ENCODE results near the gene SCARB2. TPM values are rescaled to one million over a fixed set of nuclear protein-coding genes. Genes with fewer than 3 reads are reported as not detected.

Gene SCARB2
- total and polyA plus RNA-seq, 12 donors, result 76.6 to 199 (median 105) TPM

DNA sequence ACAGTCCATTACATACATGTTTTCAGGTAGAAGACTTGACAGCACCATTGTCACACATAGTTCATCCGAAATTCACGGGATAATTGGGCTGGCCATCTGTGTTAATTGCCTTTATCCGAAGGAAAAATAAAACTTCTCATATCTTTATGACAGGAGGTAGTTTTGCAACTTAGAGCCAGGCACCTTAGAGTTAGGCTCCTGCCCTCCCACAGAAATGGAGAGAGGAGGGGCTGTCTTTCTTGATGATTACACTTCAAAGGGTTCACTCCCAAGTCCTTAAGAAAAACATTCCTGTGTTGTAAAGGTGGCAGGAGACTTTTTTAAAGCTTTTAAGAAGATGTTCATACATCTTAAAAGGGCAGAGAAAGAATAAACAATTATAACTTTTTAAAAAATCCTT lies 10.5 kb upstream of the SCARB2 start:
- Histone ChIP-seq H3K36me3 (no peaks in the 10 kb centered on the region), H3K4me3 (no peak overlapping the region), H3K4me1 (peaks cover 0 to 8% (median 0%) of the 10 kb centered on the region in 9 donors), H3K9me3 (peaks cover 0 to 19% (median 3%) of the 10 kb centered on the region in 11 donors), H3K27me3 (no peaks in the 10 kb centered on the region), H3K27ac (no peak overlapping the region)
- TF ChIP-seq, protein P1, sequence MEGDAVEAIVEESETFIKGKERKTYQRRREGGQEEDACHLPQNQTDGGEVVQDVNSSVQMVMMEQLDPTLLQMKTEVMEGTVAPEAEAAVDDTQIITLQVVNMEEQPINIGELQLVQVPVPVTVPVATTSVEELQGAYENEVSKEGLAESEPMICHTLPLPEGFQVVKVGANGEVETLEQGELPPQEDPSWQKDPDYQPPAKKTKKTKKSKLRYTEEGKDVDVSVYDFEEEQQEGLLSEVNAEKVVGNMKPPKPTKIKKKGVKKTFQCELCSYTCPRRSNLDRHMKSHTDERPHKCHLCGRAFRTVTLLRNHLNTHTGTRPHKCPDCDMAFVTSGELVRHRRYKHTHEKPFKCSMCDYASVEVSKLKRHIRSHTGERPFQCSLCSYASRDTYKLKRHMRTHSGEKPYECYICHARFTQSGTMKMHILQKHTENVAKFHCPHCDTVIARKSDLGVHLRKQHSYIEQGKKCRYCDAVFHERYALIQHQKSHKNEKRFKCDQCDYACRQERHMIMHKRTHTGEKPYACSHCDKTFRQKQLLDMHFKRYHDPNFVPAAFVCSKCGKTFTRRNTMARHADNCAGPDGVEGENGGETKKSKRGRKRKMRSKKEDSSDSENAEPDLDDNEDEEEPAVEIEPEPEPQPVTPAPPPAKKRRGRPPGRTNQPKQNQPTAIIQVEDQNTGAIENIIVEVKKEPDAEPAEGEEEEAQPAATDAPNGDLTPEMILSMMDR (IDR thresholded peaks at IDR 0.05), result no peak
- no peak for DNase-seq
- intact Hi-C loops (cut with DNase I), result no loop called here
- ATAC-seq, result no peak
- WGBS, 2 donors, result 67 to 72% methylated on average over 3 of the region's 3 CpGs

DNA sequence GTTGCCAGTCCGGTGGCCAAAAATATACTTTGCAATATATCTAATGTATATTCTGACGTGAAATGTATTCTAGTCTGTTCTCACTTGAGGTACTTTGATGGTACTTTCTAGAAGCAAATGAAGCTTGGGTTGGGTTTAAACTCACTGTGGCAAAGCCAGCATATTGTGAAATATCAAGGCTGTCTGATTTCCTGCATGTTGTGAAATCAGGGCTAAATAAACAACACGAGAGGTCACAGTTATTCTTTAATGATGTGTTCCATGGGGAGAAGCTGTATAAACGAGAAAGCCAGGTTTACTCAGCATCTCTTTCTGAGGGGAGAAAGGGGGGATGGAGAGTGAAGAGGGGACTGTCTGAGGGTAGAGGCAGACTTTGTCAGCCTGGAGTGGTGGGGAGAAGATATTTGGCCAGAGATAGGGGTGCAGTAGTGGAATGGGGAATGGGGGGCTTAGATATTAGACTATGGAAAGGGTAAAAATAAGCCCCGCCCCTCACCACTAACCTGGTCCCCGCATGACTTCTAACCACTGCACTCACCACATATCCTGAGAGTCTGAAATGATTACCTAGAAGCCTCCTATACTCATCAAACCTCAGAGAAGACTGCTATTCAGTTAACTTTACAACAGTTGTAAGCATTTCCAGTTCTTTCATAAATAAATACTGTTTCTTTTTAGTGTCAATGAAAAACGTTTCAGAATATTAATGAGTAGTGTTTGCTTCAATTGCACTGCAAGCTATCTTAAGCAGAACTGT lies 5.9 kb upstream of the SCARB2 start:
- Histone ChIP-seq H3K27me3 (no peaks in the 10 kb centered on the region), H3K27ac (peak overlapping the region in 1 of 10 donors; percentile 17), H3K36me3 (no peaks in the 10 kb centered on the region), H3K4me3 (no peak overlapping the region), H3K4me1 (peaks cover 1 to 42% (median 9%) of the 10 kb centered on the region in 9 donors), H3K9me3 (no peaks in the 10 kb centered on the region)
- ATAC-seq (peak in 4 of 8 donors; percentile 30 to 76 (median 50)), DNase-seq (no peak)
- intact Hi-C loops (cut with DNase I), result loop anchor here in 2 of 10 donors (5.0 to 10.0 kb wide), 3 partner anchors 72 to 855 kb away; partner anchors contain the start of genes CCNI (in 1 of the 2), NUP54 (in 1 of the 2) and STBD1 (in 1 of the 2)
- TF ChIP-seq, protein P1 (IDR thresholded peaks at IDR 0.05), result no peak
- WGBS, 2 donors, result 59 to 71% methylated on average over 7 of the region's 7 CpGs

GRCh38 chr4:76216975-76217814 lies 3.6 kb upstream of the SCARB2 start:
- Histone ChIP-seq H3K27ac (peak overlapping the region in 2 of 10 donors; percentile 15 to 21), H3K27me3 (no peaks in the 10 kb centered on the region), H3K4me3 (no peak overlapping the region), H3K36me3 (no peaks in the 10 kb centered on the region), H3K4me1 (peaks cover 6 to 55% (median 18%) of the 10 kb centered on the region in 9 donors), H3K9me3 (no peaks in the 10 kb centered on the region)
- TF ChIP-seq, protein P1 (IDR thresholded peaks at IDR 0.05), result no peak
- DNase-seq (no peak), ATAC-seq (no peak)
- intact Hi-C loops (cut with DNase I), result loop anchor here in 2 of 10 donors (5.0 to 10.0 kb wide), 3 partner anchors 70 to 858 kb away; partner anchors contain the start of genes CCNI (in 1 of the 2), NUP54 (in 1 of the 2) and STBD1 (in 1 of the 2)
- WGBS, 2 donors, result 92 to 94% methylated on average over 6 of the region's 6 CpGs

- DNase-seq (no peak), ATAC-seq (no peak)
- TF ChIP-seq, protein P1 (IDR thresholded peaks at IDR 0.05), result no peak
- Histone ChIP-seq H3K27me3 (no peaks in the 10 kb centered on the region), H3K4me1 (peaks cover 6 to 62% (median 25%) of the 10 kb centered on the region in 9 donors), H3K36me3 (no peaks in the 10 kb centered on the region), H3K4me3 (no peak overlapping the region), H3K9me3 (no peaks in the 10 kb centered on the region), H3K27ac (peak overlapping the region in 2 of 10 donors; percentile 15 to 21)
- WGBS, 2 donors, result 82 to 87% methylated on average over 2 of the region's 2 CpGs
- intact Hi-C loops (cut with DNase I), result loop anchor here in 2 of 10 donors (5.0 to 10.0 kb wide), 3 partner anchors 69 to 858 kb away; partner anchors contain the start of genes CCNI (in 1 of the 2), NUP54 (in 1 of the 2) and STBD1 (in 1 of the 2)
Measured at GRCh38 chr4:76216524-76216923, 2.9 kb upstream of the SCARB2 start.
